GM19025 (cell line): ENCODE measurements around the gene AUTS2.

Experiments
- ATAC-seq: cut with Tn5 transposase; IDR thresholded peaks from one replicate; pipeline ENCODE4 v1.9.1; 2021; ENCODE audit warnings: mild to moderate bottlenecking, low read depth, moderate library complexity; ENCODE audit not compliant: unreplicated experiment

Gene AUTS2

DNA sequence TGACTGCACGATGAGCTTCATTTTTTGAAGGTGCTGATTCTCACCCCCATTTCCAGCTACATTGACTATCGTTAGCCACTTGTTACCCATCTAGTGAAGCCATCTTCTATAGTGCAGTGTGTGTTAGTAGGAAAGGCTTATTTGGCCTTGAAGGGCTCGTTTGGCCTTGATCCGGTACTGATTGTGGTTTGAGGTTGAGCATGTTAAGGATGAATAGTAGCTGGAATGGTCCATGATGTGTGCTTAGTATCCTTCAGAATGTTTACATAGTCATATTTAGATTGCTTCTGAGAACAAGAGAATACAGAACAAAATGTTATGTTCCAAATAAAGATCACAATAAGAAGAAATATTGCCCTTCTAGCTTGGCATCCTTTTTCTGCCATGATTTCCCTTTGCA is 591.5 kb downstream of the AUTS2 start:
- ATAC-seq: no peak

DNA sequence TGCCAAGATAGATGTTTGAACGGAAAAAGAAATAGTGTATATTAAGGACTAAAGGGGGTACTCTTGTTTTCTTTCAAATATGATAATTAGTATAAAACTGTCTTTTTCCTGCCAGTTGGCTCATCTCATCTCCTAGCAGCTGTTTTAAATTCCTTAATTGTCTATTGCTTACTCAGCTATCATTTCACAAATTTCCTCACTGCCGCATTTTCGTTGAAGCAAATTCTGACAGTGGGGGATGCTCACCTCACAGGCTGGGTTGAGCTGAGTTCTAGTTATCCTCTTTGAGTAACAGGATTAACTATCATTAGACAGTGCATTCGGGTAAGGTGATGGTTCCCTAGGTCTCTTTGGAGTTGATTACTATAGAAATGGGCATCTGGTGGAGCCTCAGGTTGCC is 592.0 kb downstream of the AUTS2 start:
- no peak for ATAC-seq

- ATAC-seq: no peak
Measured at GRCh38 chr7:70193514-70193913, 595.2 kb downstream of the AUTS2 start.

DNA sequence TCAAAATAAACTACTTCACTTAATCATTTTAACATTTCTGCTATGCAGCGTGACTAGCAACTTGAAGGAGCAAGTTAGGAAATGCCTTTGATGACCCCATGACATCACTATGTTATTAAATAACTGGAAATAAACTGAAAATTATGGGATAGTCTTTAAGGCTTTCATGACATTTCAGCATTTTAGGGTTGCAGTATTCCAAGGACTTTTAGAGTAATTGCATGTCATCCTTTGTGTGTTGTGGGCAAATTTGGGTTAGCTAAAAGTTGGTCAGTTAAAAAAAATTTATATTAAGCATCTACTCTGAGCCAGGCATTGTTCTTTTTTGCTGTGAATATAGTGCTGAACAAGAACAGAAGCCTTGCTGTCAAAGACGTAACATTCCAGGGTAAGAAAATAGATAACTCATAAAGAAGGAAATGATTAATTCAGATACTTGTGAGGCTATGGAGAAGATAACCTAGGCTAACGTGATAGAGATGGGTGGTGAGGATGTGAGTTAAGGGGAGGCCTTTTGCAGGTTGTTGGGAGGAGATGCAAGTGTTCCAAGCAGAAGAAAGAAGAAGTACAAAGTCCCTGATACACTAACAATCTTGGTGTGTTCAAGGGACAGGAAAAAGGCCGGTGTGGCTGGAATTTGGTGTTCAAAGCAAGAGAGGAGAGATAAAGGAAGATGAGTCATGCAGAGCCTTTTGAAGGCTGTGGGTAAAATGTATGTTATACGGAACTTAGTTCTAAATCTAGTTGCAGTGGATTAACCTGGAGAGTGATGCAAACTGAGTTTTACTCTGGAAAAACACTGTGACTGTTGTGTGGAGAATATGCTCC is 610.2 kb downstream of the AUTS2 start:
- no peak for ATAC-seq

GRCh38 chr7:70210200-70210935 is 612.1 kb downstream of the AUTS2 start:
- no peak for ATAC-seq

DNA sequence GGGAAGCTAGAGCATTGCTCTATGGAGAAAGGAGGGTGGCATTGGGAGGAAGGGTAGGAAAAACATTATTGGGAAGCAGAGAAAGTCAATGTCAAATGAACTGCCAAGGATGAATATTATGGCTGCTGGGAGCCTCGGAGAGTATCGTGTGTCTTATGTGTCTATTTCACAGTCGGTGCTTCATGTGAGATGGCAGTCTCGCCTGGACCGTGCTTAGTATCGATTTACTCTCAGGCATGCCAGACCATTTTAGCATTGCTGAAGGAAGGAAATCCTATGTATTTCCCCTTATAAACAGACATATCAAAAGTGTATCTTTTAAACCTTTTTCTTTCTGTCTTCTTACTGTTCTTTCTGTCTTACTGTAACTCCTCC is 612.6 kb downstream of the AUTS2 start:
- no peak for ATAC-seq

GRCh38 chr7:70212281-70212680 is 614.0 kb downstream of the AUTS2 start:
- ATAC-seq: no peak

- no peak for ATAC-seq
Measured at GRCh38 chr7:70214071-70214470, 615.8 kb downstream of the AUTS2 start.

- ATAC-seq: no peak
Measured at GRCh38 chr7:70215491-70215890, 617.2 kb downstream of the AUTS2 start.

DNA sequence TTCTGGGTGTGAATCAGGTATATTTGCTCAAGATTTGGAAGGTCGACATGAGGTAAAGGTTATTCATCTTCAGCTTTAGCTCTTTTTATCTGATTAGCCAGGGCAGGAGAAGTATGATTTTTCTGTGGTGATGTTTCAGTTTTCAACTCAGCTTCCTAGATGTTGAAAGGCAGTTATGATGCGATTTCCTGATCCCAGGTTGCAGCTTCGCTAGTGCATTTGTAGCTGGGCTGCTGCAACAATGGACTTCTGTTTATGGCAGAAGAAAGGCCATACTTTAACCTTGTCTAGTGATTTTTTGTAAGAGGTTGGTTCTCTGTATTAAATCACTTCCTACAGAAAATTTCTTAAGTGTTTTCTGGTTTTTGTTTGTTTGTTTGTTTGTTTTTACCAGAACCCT is 619.3 kb downstream of the AUTS2 start:
- ATAC-seq: no peak

DNA sequence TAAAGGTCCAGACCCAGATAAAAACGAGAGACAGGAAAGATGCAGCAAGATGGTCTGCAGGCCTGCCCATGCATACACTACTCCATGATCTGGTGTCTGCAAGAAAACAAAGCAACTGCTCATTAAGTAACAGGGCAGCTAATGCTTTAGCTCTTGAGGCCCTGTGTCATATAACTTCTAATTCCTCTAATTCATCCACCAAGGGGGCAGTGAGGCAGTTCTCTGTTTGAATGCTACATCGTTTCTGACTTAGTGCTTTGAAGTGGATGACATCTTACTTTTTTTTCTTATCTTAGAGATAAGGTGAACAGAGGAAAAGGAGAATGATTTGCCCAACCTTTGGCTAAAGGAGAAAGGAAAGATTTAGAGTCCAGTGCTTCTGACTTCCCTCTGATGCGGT is 619.7 kb downstream of the AUTS2 start:
- no peak for ATAC-seq

GRCh38 chr7:70219061-70219460 is 620.8 kb downstream of the AUTS2 start:
- no peak for ATAC-seq

- ATAC-seq: no peak
Measured at GRCh38 chr7:70229242-70229641, 631.0 kb downstream of the AUTS2 start.

GRCh38 chr7:70230761-70231160 is 632.5 kb downstream of the AUTS2 start:
- no peak for ATAC-seq

GRCh38 chr7:70233776-70234175 is 635.5 kb downstream of the AUTS2 start:
- no peak for ATAC-seq

DNA sequence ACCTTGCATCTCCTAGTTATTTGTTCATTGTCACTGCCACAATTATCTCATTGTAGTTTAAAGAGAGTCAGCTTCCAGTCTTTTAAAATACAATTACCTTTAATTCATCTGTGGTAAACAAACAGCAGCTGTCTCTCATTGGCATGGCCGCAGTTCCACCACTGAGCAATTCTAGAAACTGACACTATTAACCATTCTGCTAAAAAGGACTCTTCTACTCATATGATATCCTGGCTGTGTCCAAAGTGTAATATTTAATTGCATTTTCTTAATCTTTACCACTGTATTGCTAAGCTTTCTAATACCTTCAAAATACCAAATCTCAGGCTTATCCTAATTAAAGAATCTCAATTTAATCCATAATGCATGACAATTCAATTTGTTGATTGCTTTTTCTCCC is 639.0 kb downstream of the AUTS2 start:
- ATAC-seq: no peak

GRCh38 chr7:70237831-70238575 is 639.7 kb downstream of the AUTS2 start:
- peak; percentile 100 for ATAC-seq

- ATAC-seq: no peak
Measured at GRCh38 chr7:70239918-70240317, 641.6 kb downstream of the AUTS2 start.

- no peak for ATAC-seq
Measured at GRCh38 chr7:70240873-70241272, 642.6 kb downstream of the AUTS2 start.

DNA sequence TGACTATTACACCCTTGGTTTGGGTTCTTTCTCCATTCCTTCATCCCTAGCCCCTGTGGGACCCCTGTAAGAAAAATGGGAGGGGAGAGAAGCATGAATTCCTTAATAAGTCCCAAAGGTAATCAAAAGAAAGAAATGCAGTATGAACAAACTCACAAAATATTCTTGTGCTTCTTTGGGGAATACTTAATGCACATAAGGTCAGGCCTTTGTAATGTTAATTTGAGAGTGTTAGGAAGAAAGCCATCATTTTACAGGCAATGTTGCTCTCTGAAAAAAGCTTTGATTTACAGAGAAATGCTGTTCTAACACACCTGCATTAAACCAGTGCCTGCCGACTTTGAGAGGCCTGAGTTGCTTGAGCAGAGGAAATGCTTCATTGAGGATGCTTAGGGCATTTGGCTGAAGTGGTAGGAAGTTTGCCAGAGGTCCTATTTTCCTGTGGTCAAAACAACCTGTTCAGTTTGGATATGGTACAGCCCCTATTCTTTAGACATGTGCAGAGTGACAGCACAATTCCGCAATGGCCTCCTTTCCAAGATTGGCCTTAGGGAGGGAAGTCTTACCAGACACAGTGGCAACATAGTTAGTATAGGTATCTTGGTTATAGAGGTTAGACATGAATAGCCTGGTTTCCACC is 643.4 kb downstream of the AUTS2 start:
- ATAC-seq: no peak

- ATAC-seq: no peak
Measured at GRCh38 chr7:70242826-70243225, 644.6 kb downstream of the AUTS2 start.
